GM23338 (cell line): ENCODE data around the gene NTM. TPM values are rescaled to one million over a fixed set of nuclear protein-coding genes. Genes with fewer than 3 reads are reported as not detected.

Experiments
- ATAC-seq: fragments of 200-7000 bp; cut with Tn5 transposase; 3 replicates; pipeline ENCODE4 v1.9.1; 2020
- DNase-seq: peaks from one replicate; pipeline ENCODE4 v3.0.0-alpha.2; 2015; ENCODE audit warnings: low spot score
- H2AFZ ChIP-seq: fragments of 200-600 bp; sonication (generic); 2 replicates; pipeline ENCODE4 v1.8.0; 2016; ENCODE audit warnings: antibody characterized with exemption, mild to moderate bottlenecking, moderate library complexity
- H3F3A ChIP-seq: fragments of 200-600 bp; sonication (generic); replicated peaks from 2 replicates; pipeline ENCODE4 v1.8.0; 2017; ENCODE audit warnings: antibody characterized with exemption, mixed run types, low read depth
- H3K27ac ChIP-seq: fragments of 200-600 bp; sonication (generic); 2 replicates; pipeline ENCODE4 v1.6.1; 2016; ENCODE audit warnings: low read depth
- H3K27me3 ChIP-seq: fragments of 200-600 bp; sonication (generic); 2 replicates; pipeline ENCODE4 v1.8.0; 2016; ENCODE audit warnings: mild to moderate bottlenecking, mixed run types, moderate library complexity; ENCODE audit not compliant: insufficient read depth
- H3K36me3 ChIP-seq: fragments of 200-600 bp; sonication (generic); 2 replicates; pipeline ENCODE4 v1.8.0; 2016; ENCODE audit warnings: mild to moderate bottlenecking; ENCODE audit not compliant: insufficient read depth
- H3K4me1 ChIP-seq: fragments of 200-600 bp; sonication (generic); 2 replicates; pipeline ENCODE4 v1.8.0; 2016; ENCODE audit warnings: mild to moderate bottlenecking, moderate library complexity; ENCODE audit not compliant: insufficient read depth
- H3K4me2 ChIP-seq: fragments of 200-600 bp; sonication (generic); 2 replicates; pipeline ENCODE4 v1.7.1; 2017; ENCODE audit warnings: mixed run types
- H3K4me3 ChIP-seq: fragments of 200-600 bp; sonication (generic); 2 replicates; pipeline ENCODE4 v1.6.1; 2016; ENCODE audit warnings: mixed run types
- H3K79me2 ChIP-seq: fragments of 200-600 bp; sonication (generic); replicated peaks from 2 replicates; pipeline ENCODE4 v1.8.0; 2017; ENCODE audit warnings: mild to moderate bottlenecking; ENCODE audit not compliant: insufficient read depth
- H3K9me2 ChIP-seq: fragments of 200-600 bp; sonication (generic); 2 replicates; pipeline ENCODE4 v1.8.0; 2017; ENCODE audit not compliant: insufficient read depth
- H4K20me1 ChIP-seq: fragments of 200-600 bp; sonication (generic); replicated peaks from 2 replicates; pipeline ENCODE4 v1.8.0; 2017; ENCODE audit warnings: mild to moderate bottlenecking; ENCODE audit not compliant: insufficient read depth
- H3K27ac Mint-ChIP-seq: 2 replicates; pipeline ENCODE4 v1.8.0; 2020; ENCODE audit warnings: inconsistent platforms, mild to moderate bottlenecking, moderate library complexity, mixed read lengths
- H3K27me3 Mint-ChIP-seq: 3 replicates; pipeline ENCODE4 v1.8.0; 2022; ENCODE audit warnings: low read depth, mild to moderate bottlenecking, moderate library complexity, mixed read lengths, inconsistent platforms; ENCODE audit not compliant: insufficient read depth, poor library complexity
- H3K36me3 Mint-ChIP-seq: 3 replicates; pipeline ENCODE4 v1.8.0; 2021; ENCODE audit warnings: low read depth, mild to moderate bottlenecking, inconsistent platforms, moderate library complexity, mixed read lengths
- H3K4me1 Mint-ChIP-seq: 3 replicates; pipeline ENCODE4 v1.8.0; 2020; ENCODE audit warnings: mild to moderate bottlenecking, inconsistent platforms, mixed read lengths
- H3K4me3 Mint-ChIP-seq: 3 replicates; pipeline ENCODE4 v1.8.0; 2021; ENCODE audit warnings: moderate library complexity, mild to moderate bottlenecking, inconsistent platforms, mixed read lengths
- H3K9me3 Mint-ChIP-seq: 3 replicates; pipeline ENCODE4 v1.8.0; 2020; ENCODE audit warnings: moderate library complexity, mild to moderate bottlenecking, inconsistent platforms, mixed read lengths
- ETS1 ChIP-seq: IDR thresholded peaks from 2 replicates; pipeline ENCODE4 v1.6.1; 2016; ENCODE audit warnings: antibody characterized with exemption
- EZH2phosphoT487 ChIP-seq: fragments of 200-600 bp; sonication (generic); IDR thresholded peaks from one replicate; pipeline ENCODE4 v1.8.1; 2018; ENCODE audit warnings: antibody characterized with exemption; ENCODE audit not compliant: unreplicated experiment
- JUNB ChIP-seq: IDR thresholded peaks from one replicate; pipeline ENCODE4 v1.6.1; 2016; ENCODE audit warnings: antibody characterized with exemption; ENCODE audit not compliant: unreplicated experiment
- NANOG ChIP-seq: IDR thresholded peaks from 2 replicates; pipeline ENCODE4 v1.6.1; 2016; ENCODE audit warnings: antibody characterized with exemption, borderline replicate concordance
- REST ChIP-seq: IDR thresholded peaks from one replicate; pipeline ENCODE4 v1.6.1; 2018; ENCODE audit warnings: antibody characterized with exemption; ENCODE audit not compliant: unreplicated experiment
- STAT1 ChIP-seq: IDR thresholded peaks from one replicate; pipeline ENCODE4 v1.6.1; 2016; ENCODE audit warnings: antibody characterized with exemption; ENCODE audit not compliant: unreplicated experiment
- ZNF114 ChIP-seq: fragments of 250-450 bp; sonication (Bioruptor Pico); IDR thresholded peaks from 2 replicates; pipeline ENCODE4 v1.5.0; 2020; ENCODE audit warnings: mild to moderate bottlenecking, moderate library complexity
- ZNF331 ChIP-seq: fragments of 250-450 bp; sonication (Bioruptor Pico); IDR thresholded peaks from 2 replicates; pipeline ENCODE4 v1.5.0; 2020; ENCODE audit warnings: low read depth, mild to moderate bottlenecking, moderate library complexity
- ZNF462 ChIP-seq: fragments of 250-450 bp; sonication (Bioruptor Pico); IDR thresholded peaks from 2 replicates; pipeline ENCODE4 v1.5.0; 2020; ENCODE audit warnings: mild to moderate bottlenecking, moderate library complexity
- polyA plus RNA-seq: library from polyadenylated mRNA; unstranded; fragments of >200 nt; fragmentation: Nextera tagmentation; extraction: Ambion mirVana; gene quantifications from 2 replicates; pipeline ENCODE4 v1.2.1, GENCODE V29; 2016
- total RNA-seq: library from RNA; depleted of rRNA; stranded (reverse); fragments of >200 nt; shearing (Covaris generic); gene quantifications from 2 replicates; pipeline ENCODE4 v1.2.3, GENCODE V29; 2014

Gene NTM
- total and polyA plus RNA-seq, 2 experiments from 2014 or later = 10.6 to 14.6 TPM

- no peaks in the 10 kb centered on the region for H3K36me3 Mint-ChIP-seq
- Histone ChIP-seq H3F3A (no peaks in the 10 kb centered on the region), H2AFZ (no peak overlapping the region), H3K9me2 (no peaks in the 10 kb centered on the region), H3K27me3 (no peaks in the 10 kb centered on the region), H3K4me1 (peaks cover 23% of the 10 kb centered on the region), H3K4me3 (no peak overlapping the region), H3K27ac (no peak overlapping the region), H3K79me2 (no peaks in the 10 kb centered on the region), H3K4me2 (no peak overlapping the region), H4K20me1 (no peaks in the 10 kb centered on the region; the same call in 1 of the 2 replicates), H3K36me3 (no peaks in the 10 kb centered on the region)
- no peak overlapping the region for H3K4me3 Mint-ChIP-seq
- H3K27ac Mint-ChIP-seq = no peak overlapping the region
- ATAC-seq (no peak), DNase-seq (no peak)
- TF ChIP-seq STAT1 = no peak
- TF ChIP-seq ZNF331 (CRISPR knock-in tag) = no peak
- TF ChIP-seq NANOG = no peak
- no peak for TF ChIP-seq EZH2phosphoT487
- no peak for TF ChIP-seq REST
- no peak for TF ChIP-seq ZNF114 (CRISPR knock-in tag)
- no peak for TF ChIP-seq JUNB
- H3K4me1 Mint-ChIP-seq = peaks cover 53% of the 10 kb centered on the region
- no peaks in the 10 kb centered on the region for H3K9me3 Mint-ChIP-seq
- peaks cover 7% of the 10 kb centered on the region for H3K27me3 Mint-ChIP-seq
These were observed 222.9 kb downstream of the NTM start for GRCh38 chr11:131593301-131593700.

- H3K36me3 ChIP-seq = no peaks in the 10 kb centered on the region
- Mint-ChIP-seq H3K27me3 (peaks cover 2% of the 10 kb centered on the region), H3K4me3 (no peak overlapping the region), H3K27ac (no peak overlapping the region), H3K36me3 (no peaks in the 10 kb centered on the region), H3K4me1 (peaks cover 48% of the 10 kb centered on the region), H3K9me3 (no peaks in the 10 kb centered on the region)
- no peak overlapping the region for H3K4me2 ChIP-seq
- H3K27me3 ChIP-seq = no peaks in the 10 kb centered on the region
- TF ChIP-seq ETS1 (no peak), ZNF462 (CRISPR knock-in tag) (no peak), JUNB (no peak)
- H3K27ac ChIP-seq = no peak overlapping the region
- H3K4me3 ChIP-seq = no peak overlapping the region
- peaks cover 18% of the 10 kb centered on the region for H3K4me1 ChIP-seq
- ATAC-seq (no peak), DNase-seq (no peak)
- H3K79me2 ChIP-seq = no peaks in the 10 kb centered on the region
- no peaks in the 10 kb centered on the region for H3K9me2 ChIP-seq
- H3F3A ChIP-seq = no peaks in the 10 kb centered on the region
- H4K20me1 ChIP-seq = no peaks in the 10 kb centered on the region; the same call in 1 of the 2 replicates
- no peak overlapping the region for H2AFZ ChIP-seq
These were observed 225.4 kb downstream of the NTM start for GRCh38 chr11:131595797-131596196.
